Upper lobe of left lung (tissue), 4 donors: Measurements from ENCODE around the gene B9D2.

Source experiments
- EP300 ChIP-seq, 4 donors: sonication (generic); formaldehyde crosslinking; IDR thresholded peaks; one replicate each; pipeline ENCODE4 v1.5.1; 2017; ENCODE audit warnings: antibody characterized with exemption in 4 of 4, control low read depth in 2 of 4
- POLR2A ChIP-seq, 4 donors: fragments of 450-650 bp; IDR thresholded peaks; one replicate each; pipeline ENCODE4 v1.5.1; 2016 to 2017; ENCODE audit warnings: antibody characterized with exemption in 4 of 4, mild to moderate bottlenecking in 2 of 4
- TF ChIP-seq, protein P1 (sequence below), 6 experiments: fragments of 450-650 bp in 4 of 6; fragments of 200-600 bp in 2 of 6; sonication (generic) in 2 of 6; IDR thresholded peaks; one replicate each; pipeline ENCODE4 v1.5.1; 2016 to 2019; ENCODE audit warnings: antibody characterized with exemption in 6 of 6

DNA sequence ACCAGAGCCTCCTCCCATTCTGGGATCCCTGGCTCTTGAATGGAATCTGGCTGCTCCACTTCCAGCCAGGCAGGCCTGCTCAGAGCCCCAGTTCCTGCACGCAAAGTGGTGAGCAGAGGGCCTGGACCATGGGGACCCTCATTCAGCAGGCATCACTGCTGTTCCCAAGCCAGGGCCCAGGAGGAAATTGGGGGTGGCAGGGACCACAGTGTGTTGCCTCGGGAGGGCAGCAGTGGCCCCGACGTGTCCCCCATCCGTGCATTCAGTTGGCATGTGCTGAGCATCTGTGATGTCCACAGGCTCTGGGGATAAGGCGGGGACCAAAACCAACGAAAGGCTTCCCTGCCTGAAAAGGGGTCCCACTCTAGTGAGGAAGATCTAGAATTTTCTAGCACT is 42.7 kb downstream of the B9D2 start:
- TF ChIP-seq POLR2A (IDR thresholded peaks at IDR 0.05) = no peak
- TF ChIP-seq, protein P1, sequence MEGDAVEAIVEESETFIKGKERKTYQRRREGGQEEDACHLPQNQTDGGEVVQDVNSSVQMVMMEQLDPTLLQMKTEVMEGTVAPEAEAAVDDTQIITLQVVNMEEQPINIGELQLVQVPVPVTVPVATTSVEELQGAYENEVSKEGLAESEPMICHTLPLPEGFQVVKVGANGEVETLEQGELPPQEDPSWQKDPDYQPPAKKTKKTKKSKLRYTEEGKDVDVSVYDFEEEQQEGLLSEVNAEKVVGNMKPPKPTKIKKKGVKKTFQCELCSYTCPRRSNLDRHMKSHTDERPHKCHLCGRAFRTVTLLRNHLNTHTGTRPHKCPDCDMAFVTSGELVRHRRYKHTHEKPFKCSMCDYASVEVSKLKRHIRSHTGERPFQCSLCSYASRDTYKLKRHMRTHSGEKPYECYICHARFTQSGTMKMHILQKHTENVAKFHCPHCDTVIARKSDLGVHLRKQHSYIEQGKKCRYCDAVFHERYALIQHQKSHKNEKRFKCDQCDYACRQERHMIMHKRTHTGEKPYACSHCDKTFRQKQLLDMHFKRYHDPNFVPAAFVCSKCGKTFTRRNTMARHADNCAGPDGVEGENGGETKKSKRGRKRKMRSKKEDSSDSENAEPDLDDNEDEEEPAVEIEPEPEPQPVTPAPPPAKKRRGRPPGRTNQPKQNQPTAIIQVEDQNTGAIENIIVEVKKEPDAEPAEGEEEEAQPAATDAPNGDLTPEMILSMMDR (IDR thresholded peaks at IDR 0.05) = no peak
- TF ChIP-seq EP300 (IDR thresholded peaks at IDR 0.05) = no peak
